Measurements from ENCODE around the gene FAHD2A.

DNA sequence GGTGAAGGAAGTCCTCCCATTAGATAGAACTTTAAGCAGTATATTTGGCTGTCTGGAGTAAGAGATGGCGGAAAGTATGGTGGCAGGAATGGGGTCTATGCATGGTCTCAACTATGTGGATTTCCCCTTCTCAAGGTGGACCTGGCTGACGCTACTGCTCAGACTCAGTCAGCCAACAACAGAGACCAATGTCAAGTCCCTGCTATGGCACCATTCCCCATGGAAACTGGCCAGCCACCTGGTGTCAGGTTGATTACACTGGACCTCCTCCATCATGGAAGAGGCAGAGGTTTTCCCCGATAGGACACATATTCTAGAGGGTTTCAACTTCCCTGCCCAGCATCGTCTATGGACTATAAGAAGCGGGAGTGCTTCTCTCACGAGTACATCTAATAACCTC, 8.6 kb upstream of the FAHD2A start:
- TF ChIP-seq, protein P1, sequence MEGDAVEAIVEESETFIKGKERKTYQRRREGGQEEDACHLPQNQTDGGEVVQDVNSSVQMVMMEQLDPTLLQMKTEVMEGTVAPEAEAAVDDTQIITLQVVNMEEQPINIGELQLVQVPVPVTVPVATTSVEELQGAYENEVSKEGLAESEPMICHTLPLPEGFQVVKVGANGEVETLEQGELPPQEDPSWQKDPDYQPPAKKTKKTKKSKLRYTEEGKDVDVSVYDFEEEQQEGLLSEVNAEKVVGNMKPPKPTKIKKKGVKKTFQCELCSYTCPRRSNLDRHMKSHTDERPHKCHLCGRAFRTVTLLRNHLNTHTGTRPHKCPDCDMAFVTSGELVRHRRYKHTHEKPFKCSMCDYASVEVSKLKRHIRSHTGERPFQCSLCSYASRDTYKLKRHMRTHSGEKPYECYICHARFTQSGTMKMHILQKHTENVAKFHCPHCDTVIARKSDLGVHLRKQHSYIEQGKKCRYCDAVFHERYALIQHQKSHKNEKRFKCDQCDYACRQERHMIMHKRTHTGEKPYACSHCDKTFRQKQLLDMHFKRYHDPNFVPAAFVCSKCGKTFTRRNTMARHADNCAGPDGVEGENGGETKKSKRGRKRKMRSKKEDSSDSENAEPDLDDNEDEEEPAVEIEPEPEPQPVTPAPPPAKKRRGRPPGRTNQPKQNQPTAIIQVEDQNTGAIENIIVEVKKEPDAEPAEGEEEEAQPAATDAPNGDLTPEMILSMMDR (IDR thresholded peaks at IDR 0.05), result no peak
- TF ChIP-seq POLR2A (IDR thresholded peaks at IDR 0.05), result no peak

Measured in vagina (tissue), 2 donors.